ENCODE results near the gene FOXR1. TPM values are rescaled to one million over a fixed set of nuclear protein-coding genes. Genes with fewer than 3 reads are reported as not detected.
A peak's percentile ranks its signal among the peaks of the same experiment; 100 is the strongest.

The FOXR1 gene
- total RNA-seq, 3 donors from 2014 or later, result not detected

- H3K4me3 Mint-ChIP-seq, result no peak overlapping the region
- H3K36me3 Mint-ChIP-seq (ENCODE audit: insufficient read depth), result peaks cover 22% of the 10 kb centered on the region
- no peak for ATAC-seq
- no peak for DNase-seq
- peaks cover 47% of the 10 kb centered on the region for H3K4me1 Mint-ChIP-seq (ENCODE audit: low read depth)
- no peaks in the 10 kb centered on the region for H3K27me3 Mint-ChIP-seq (ENCODE audit: low read depth)
- H3K9me3 Mint-ChIP-seq, result no peaks in the 10 kb centered on the region
These were observed 53.0 kb downstream of the FOXR1 start for GRCh38 chr11:119024430-119025098.

GRCh38 chr11:119025099-119025473, 53.5 kb downstream of the FOXR1 start:
- no peak for DNase-seq
- H3K27me3 Mint-ChIP-seq (ENCODE audit: low read depth), result no peaks in the 10 kb centered on the region

DNA sequence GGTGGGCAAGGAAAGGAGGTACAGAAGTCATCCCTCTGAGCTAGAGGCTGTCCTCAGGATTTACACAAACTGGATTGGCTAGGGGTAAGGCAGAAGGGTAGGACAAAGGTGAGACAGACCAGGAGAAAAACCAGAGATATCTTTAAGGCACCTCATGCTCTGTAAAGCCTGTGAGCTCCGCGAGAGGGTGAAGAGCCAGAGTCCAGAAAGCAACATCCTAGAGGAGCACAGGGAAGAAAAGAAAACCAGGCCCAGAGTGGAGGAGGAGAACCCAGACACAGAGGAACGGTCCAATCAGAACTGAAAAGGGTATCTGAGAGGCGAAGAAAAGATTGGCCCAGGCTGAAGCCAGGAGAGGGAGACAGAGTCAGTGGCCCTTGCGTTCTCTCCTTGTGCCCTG, 54.0 kb downstream of the FOXR1 start:
- Mint-ChIP-seq H3K4me3 (no peak overlapping the region), H3K4me1 (ENCODE audit: low read depth) (peaks cover 42% of the 10 kb centered on the region), H3K9me3 (no peaks in the 10 kb centered on the region), H3K36me3 (ENCODE audit: insufficient read depth) (peaks cover 19% of the 10 kb centered on the region), H3K27me3 (ENCODE audit: low read depth) (no peaks in the 10 kb centered on the region)
- DNase-seq (no peak), ATAC-seq (no peak)

More at GRCh38 chr11:119025099-119025473, 53.5 kb downstream of the FOXR1 start:
- Mint-ChIP-seq H3K36me3 (ENCODE audit: insufficient read depth) (peaks cover 20% of the 10 kb centered on the region), H3K4me3 (no peak overlapping the region), H3K4me1 (ENCODE audit: low read depth) (peaks cover 47% of the 10 kb centered on the region), H3K9me3 (no peaks in the 10 kb centered on the region)
- no peak for ATAC-seq

GRCh38 chr11:119025978-119026766, 54.6 kb downstream of the FOXR1 start:
- no peak for ATAC-seq
- H3K36me3 Mint-ChIP-seq (ENCODE audit: insufficient read depth), result peaks cover 19% of the 10 kb centered on the region
- no peak for DNase-seq
- no peak overlapping the region for H3K4me3 Mint-ChIP-seq
- no peaks in the 10 kb centered on the region for H3K27me3 Mint-ChIP-seq (ENCODE audit: low read depth)
- peaks cover 41% of the 10 kb centered on the region for H3K4me1 Mint-ChIP-seq (ENCODE audit: low read depth)
- no peaks in the 10 kb centered on the region for H3K9me3 Mint-ChIP-seq

DNA sequence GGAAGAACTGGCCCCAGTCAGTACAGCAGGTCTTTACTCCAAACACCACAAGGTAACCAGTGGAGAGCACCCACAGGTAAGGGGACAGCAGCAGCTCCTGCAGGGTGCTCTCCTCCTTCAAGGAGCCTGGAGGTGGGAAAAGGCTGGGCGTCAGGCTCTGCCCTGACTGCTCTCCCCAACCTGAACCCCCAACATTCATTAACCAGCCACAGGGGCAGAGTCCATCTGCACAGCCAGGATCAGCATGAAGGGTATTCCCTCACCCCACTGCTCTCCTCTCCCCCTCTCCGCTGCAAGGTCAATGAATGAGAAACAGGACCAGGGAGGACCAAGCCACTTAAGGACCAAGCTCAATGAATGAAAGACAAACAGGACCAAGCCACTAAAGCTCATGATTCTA, 55.4 kb downstream of the FOXR1 start:
- Mint-ChIP-seq H3K36me3 (ENCODE audit: insufficient read depth) (peaks cover 19% of the 10 kb centered on the region), H3K4me1 (ENCODE audit: low read depth) (peaks cover 37% of the 10 kb centered on the region), H3K9me3 (no peaks in the 10 kb centered on the region), H3K4me3 (no peak overlapping the region), H3K27me3 (ENCODE audit: low read depth) (no peaks in the 10 kb centered on the region)
- ATAC-seq, result no peak
- DNase-seq, result no peak

GRCh38 chr11:119027561-119028345, 56.2 kb downstream of the FOXR1 start:
- Mint-ChIP-seq H3K27me3 (ENCODE audit: low read depth) (no peaks in the 10 kb centered on the region), H3K4me1 (ENCODE audit: low read depth) (peaks cover 34% of the 10 kb centered on the region), H3K4me3 (no peak overlapping the region), H3K36me3 (ENCODE audit: insufficient read depth) (peaks cover 19% of the 10 kb centered on the region), H3K9me3 (no peaks in the 10 kb centered on the region)
- ATAC-seq (no peak), DNase-seq (no peak)

DNA sequence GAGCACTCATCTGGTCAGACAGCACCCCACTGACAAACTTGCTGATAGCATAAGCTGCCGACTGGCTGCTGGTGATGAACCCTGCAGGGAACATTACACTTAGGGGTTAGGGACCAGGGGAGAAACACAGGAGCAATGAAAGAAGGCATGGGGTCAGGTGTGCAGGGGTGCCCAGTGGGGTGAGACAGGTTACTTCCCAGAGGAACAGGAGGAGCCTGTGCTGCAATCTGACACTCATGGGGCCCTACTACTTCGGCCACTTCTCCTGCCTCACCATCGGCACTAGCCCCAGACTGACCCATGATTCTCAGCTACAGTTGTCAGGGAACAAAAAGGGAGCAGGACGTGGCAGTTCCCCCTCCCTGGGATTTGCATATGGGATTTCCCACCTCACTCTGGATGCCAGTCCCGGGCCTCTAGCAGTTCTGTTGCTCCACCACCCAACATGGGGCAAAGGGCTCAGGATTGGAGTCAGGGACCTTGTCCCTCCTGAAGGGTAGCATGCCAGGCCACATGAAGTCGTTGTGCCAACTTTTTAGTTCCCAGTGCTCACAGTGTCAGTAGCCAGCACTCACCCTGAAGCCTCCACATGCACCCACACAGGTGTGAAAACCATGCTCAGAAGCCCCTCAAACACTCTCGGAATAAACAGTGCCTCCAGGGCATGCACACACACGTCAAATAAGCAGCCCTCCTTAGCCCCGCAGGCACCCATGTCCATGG, 56.9 kb downstream of the FOXR1 start:
- Mint-ChIP-seq H3K4me3 (no peak overlapping the region), H3K4me1 (ENCODE audit: low read depth) (peaks cover 30% of the 10 kb centered on the region), H3K27me3 (ENCODE audit: low read depth) (no peaks in the 10 kb centered on the region), H3K36me3 (ENCODE audit: insufficient read depth) (peaks cover 15% of the 10 kb centered on the region), H3K9me3 (no peaks in the 10 kb centered on the region)
- ATAC-seq (no peak), DNase-seq (no peak)

DNA sequence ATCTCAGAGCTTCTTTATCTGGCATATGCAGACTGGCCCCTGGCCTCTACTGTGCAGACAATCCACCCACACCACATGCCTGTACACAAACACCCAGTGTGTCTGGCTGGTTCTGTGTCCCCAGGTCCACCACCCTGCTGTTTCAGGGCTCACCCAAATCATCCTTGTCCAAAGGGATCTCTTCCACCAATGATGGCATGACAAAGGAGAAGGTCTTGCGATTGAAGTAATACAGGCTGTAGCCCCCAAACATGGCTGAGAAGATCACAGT, 57.4 kb downstream of the FOXR1 start:
- no peak overlapping the region for H3K4me3 Mint-ChIP-seq
- no peaks in the 10 kb centered on the region for H3K9me3 Mint-ChIP-seq
- peaks cover 26% of the 10 kb centered on the region for H3K4me1 Mint-ChIP-seq (ENCODE audit: low read depth)
- ATAC-seq (no peak), DNase-seq (no peak)
- H3K27me3 Mint-ChIP-seq (ENCODE audit: low read depth), result no peaks in the 10 kb centered on the region
- peaks cover 12% of the 10 kb centered on the region for H3K36me3 Mint-ChIP-seq (ENCODE audit: insufficient read depth)

GRCh38 chr11:119029340-119030028, 57.9 kb downstream of the FOXR1 start:
- Mint-ChIP-seq H3K9me3 (no peaks in the 10 kb centered on the region), H3K27me3 (ENCODE audit: low read depth) (no peaks in the 10 kb centered on the region), H3K4me1 (ENCODE audit: low read depth) (peaks cover 23% of the 10 kb centered on the region), H3K4me3 (peak overlapping the region; percentile 69), H3K36me3 (ENCODE audit: insufficient read depth) (peaks cover 10% of the 10 kb centered on the region)
- ATAC-seq (peak; percentile 60 to 66), DNase-seq (no peak)

- peaks cover 6% of the 10 kb centered on the region for H3K36me3 Mint-ChIP-seq (ENCODE audit: insufficient read depth)
- no peaks in the 10 kb centered on the region for H3K9me3 Mint-ChIP-seq
These were observed 58.4 kb downstream of the FOXR1 start for GRCh38 chr11:119030029-119030328.

DNA sequence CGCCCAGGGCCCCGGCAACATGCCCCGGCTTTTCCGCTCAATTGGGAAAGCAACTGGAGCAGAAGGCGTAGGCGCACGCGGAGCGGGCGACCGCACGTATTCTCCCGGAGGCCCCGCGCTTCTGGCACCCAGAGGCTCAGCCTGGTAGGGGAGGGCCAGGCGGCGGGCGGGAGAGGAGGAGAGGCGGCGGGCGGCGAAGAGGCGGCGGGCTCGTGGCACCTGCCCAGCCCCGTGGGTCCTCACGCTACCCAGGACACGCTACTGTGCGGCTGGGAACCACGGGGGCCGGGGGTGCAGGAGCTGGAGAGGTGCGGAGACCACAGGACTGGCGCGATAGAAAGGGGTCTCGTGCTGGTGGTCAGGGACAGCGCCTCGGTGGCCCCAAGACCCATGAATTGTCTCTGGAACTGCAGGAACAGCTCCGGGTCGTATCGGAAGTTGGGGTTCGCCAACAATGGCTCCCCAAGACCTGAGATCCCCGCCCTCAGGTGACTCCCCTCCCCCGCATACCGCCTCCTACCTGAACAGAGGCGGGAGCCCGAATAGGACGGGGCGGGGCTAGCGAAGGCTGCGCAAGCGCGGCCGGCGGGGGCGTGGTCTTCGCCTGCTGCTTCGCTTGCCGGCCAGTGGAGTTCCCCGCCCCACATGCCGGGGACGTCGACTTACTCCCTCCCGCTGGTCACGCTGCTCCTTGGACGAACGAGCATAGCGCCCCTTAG, 58.9 kb downstream of the FOXR1 start, which contains the start of gene SLC37A4:
Gene SLC37A4 (minus strand): TSS at position 549 of the 719 bp plus-strand sequence.
- H3K36me3 Mint-ChIP-seq (ENCODE audit: insufficient read depth), result peaks cover under 1% of the 10 kb centered on the region
- H3K4me1 Mint-ChIP-seq (ENCODE audit: low read depth), result peaks cover 20% of the 10 kb centered on the region
- DNase-seq, result peak; percentile 100
- peak within 1 kb of the TSS; percentile 69 for H3K4me3 Mint-ChIP-seq
- no peaks in the 10 kb centered on the region for H3K9me3 Mint-ChIP-seq
- ATAC-seq, result peak; percentile 82 to 83
- H3K27me3 Mint-ChIP-seq (ENCODE audit: low read depth), result no peaks in the 10 kb centered on the region

More at GRCh38 chr11:119030029-119030328, 58.4 kb downstream of the FOXR1 start:
- H3K27me3 Mint-ChIP-seq (ENCODE audit: low read depth), result no peaks in the 10 kb centered on the region
- peak overlapping the region; percentile 69 for H3K4me3 Mint-ChIP-seq
- ATAC-seq (no peak), DNase-seq (no peak)
- H3K4me1 Mint-ChIP-seq (ENCODE audit: low read depth), result peaks cover 20% of the 10 kb centered on the region

All from activated T-cell treated with anti-CD3 and anti-CD28 coated beads, Interleukin-2, amount 50 U/mL, for 4 hours (primary cell).